Muscle layer of colon (tissue), 2 donors: ENCODE measurements around the gene PUS3.
"Not testable (repeated sequence)": the region's sequence is repeated elsewhere in the genome, so short reads cannot be mapped to it uniquely, and the experiment has no call there.

ENCODE experiments used
- H3K27ac ChIP-seq: one replicate; pipeline ENCODE4 v1.7.0; 2013; ENCODE audit warnings: low read depth, mild to moderate bottlenecking, low read length, moderate library complexity
- H3K27me3 ChIP-seq, 2 donors: one replicate each; pipeline ENCODE4 v1.7.0; 2013; ENCODE audit warnings: low read length in 2 of 2, mild to moderate bottlenecking in 2 of 2; ENCODE audit not compliant: insufficient read depth in 2 of 2, control insufficient read depth in 1 of 2
- H3K36me3 ChIP-seq: one replicate; pipeline ENCODE4 v1.7.0; 2013; ENCODE audit warnings: mild to moderate bottlenecking, low read length; ENCODE audit not compliant: insufficient read depth
- H3K4me1 ChIP-seq: one replicate; pipeline ENCODE4 v1.7.0; 2013; ENCODE audit warnings: mild to moderate bottlenecking, low read length; ENCODE audit not compliant: insufficient read depth
- H3K4me3 ChIP-seq, 2 donors: one replicate each; pipeline ENCODE4 v1.7.0; 2013; ENCODE audit warnings: low read length in 2 of 2, low read depth in 1 of 2, mild to moderate bottlenecking in 1 of 2, moderate library complexity in 1 of 2
- H3K9ac ChIP-seq: one replicate; pipeline ENCODE4 v1.7.0; 2013; ENCODE audit warnings: low read length
- H3K9me3 ChIP-seq: one replicate; pipeline ENCODE4 v1.7.0; 2013; ENCODE audit warnings: mild to moderate bottlenecking, low read length
- donor health status: abdominal sarcoma.
- donor health status: Adenocarcinoma of cecum.

Gene PUS3

GRCh38 chr11:125925247-125925740, 22.3 kb upstream of the PUS3 start:
- Histone ChIP-seq H3K9me3 (no peaks in the 10 kb centered on the region), H3K9ac (no peak overlapping the region), H3K4me3 (no peak overlapping the region), H3K4me1 (no peaks in the 10 kb centered on the region), H3K27ac (no peak overlapping the region), H3K27me3 (no peaks in the 10 kb centered on the region), H3K36me3 (no peaks in the 10 kb centered on the region)

- Histone ChIP-seq H3K4me1 (no peaks in the 10 kb centered on the region), H3K36me3 (no peaks in the 10 kb centered on the region), H3K4me3 (no peak overlapping the region), H3K9me3 (no peaks in the 10 kb centered on the region), H3K27ac (no peak overlapping the region), H3K9ac (no peak overlapping the region), H3K27me3 (no peaks in the 10 kb centered on the region)
These were observed 21.5 kb upstream of the PUS3 start for GRCh38 chr11:125924384-125925007.

- Histone ChIP-seq H3K9me3 (no peaks in the 10 kb centered on the region), H3K9ac (no peak overlapping the region), H3K27ac (no peak overlapping the region), H3K36me3 (no peaks in the 10 kb centered on the region), H3K4me3 (no peak overlapping the region), H3K4me1 (no peaks in the 10 kb centered on the region), H3K27me3 (no peaks in the 10 kb centered on the region)
These were observed 20.6 kb upstream of the PUS3 start for GRCh38 chr11:125923633-125924032.

- Histone ChIP-seq H3K4me3 (no peak overlapping the region), H3K27ac (no peak overlapping the region), H3K36me3 (no peaks in the 10 kb centered on the region), H3K9me3 (no peaks in the 10 kb centered on the region), H3K9ac (no peak overlapping the region), H3K27me3 (no peaks in the 10 kb centered on the region), H3K4me1 (no peaks in the 10 kb centered on the region)
These were observed 20.1 kb upstream of the PUS3 start for GRCh38 chr11:125923012-125923579.

GRCh38 chr11:125922156-125922555, 19.1 kb upstream of the PUS3 start:
- Histone ChIP-seq H3K4me1 (no peaks in the 10 kb centered on the region), H3K9me3 (no peaks in the 10 kb centered on the region), H3K9ac (no peak overlapping the region), H3K27me3 (no peaks in the 10 kb centered on the region), H3K36me3 (no peaks in the 10 kb centered on the region), H3K4me3 (no peak overlapping the region), H3K27ac (no peak overlapping the region)

- Histone ChIP-seq H3K9ac (no peak overlapping the region), H3K27me3 (no peaks in the 10 kb centered on the region), H3K27ac (no peak overlapping the region), H3K4me3 (no peak overlapping the region), H3K9me3 (no peaks in the 10 kb centered on the region), H3K4me1 (no peaks in the 10 kb centered on the region), H3K36me3 (no peaks in the 10 kb centered on the region)
These were observed 18.0 kb upstream of the PUS3 start for GRCh38 chr11:125921042-125921441.

- Histone ChIP-seq H3K9me3 (no peaks in the 10 kb centered on the region), H3K4me3 (no peak overlapping the region), H3K27ac (no peak overlapping the region), H3K9ac (no peak overlapping the region), H3K4me1 (no peaks in the 10 kb centered on the region), H3K27me3 (no peaks in the 10 kb centered on the region), H3K36me3 (no peaks in the 10 kb centered on the region)
These were observed 15.3 kb upstream of the PUS3 start for GRCh38 chr11:125918140-125918840.

GRCh38 chr11:125916683-125917347, 13.8 kb upstream of the PUS3 start:
- Histone ChIP-seq H3K27me3 (no peaks in the 10 kb centered on the region), H3K36me3 (no peaks in the 10 kb centered on the region), H3K9ac (no peak overlapping the region), H3K27ac (no peak overlapping the region), H3K4me1 (no peaks in the 10 kb centered on the region), H3K4me3 (no peak overlapping the region), H3K9me3 (no peaks in the 10 kb centered on the region)

- not testable (repeated sequence) for H3K36me3 ChIP-seq, H3K9me3 ChIP-seq, H3K9ac ChIP-seq, H3K27me3 ChIP-seq, H3K27ac ChIP-seq, H3K4me1 ChIP-seq, H3K4me3 ChIP-seq
These were observed 11.6 kb upstream of the PUS3 start for GRCh38 chr11:125914601-125915000.

- Histone ChIP-seq H3K36me3 (no peaks in the 10 kb centered on the region), H3K4me1 (no peaks in the 10 kb centered on the region), H3K27me3 (peaks cover under 1 to 8% of the 10 kb centered on the region in 2 donors), H3K9ac (no peak overlapping the region), H3K4me3 (no peak overlapping the region), H3K9me3 (no peaks in the 10 kb centered on the region), H3K27ac (no peak overlapping the region)
These were observed 7.3 kb upstream of the PUS3 start for GRCh38 chr11:125910226-125910849.

GRCh38 chr11:125904678-125905077, 1.7 kb upstream of the PUS3 start:
- peaks cover 8% of the 10 kb centered on the region for H3K4me1 ChIP-seq
- H3K27ac ChIP-seq: no peak overlapping the region
- no peaks in the 10 kb centered on the region for H3K9me3 ChIP-seq
- no peak overlapping the region for H3K9ac ChIP-seq
- peaks cover 8% of the 10 kb centered on the region for H3K36me3 ChIP-seq
- no peak overlapping the region for H3K4me3 ChIP-seq
- peaks cover 9 to 27% of the 10 kb centered on the region in 2 donors for H3K27me3 ChIP-seq
